Activated T-helper 2 cell treated with anti-CD3 and anti-CD28 coated beads, Interferon-gamma antibody, Interleukin-2, Interleukin-4, amounts not matched to agents 10 μg/mL and 5 μg/mL and 100 μg/mL, durations not matched to agents 14 hours and 24 hours and 36 hours (primary cell): ENCODE results near the gene TSC22D2. TPM values are rescaled to one million over a fixed set of nuclear protein-coding genes. Genes with fewer than 3 reads are reported as not detected.
A peak's percentile ranks its signal among the peaks of the same experiment; 100 is the strongest.

Experiments used
- DNase-seq: peaks from one replicate; pipeline ENCODE4 v3.0.0; 2021; ENCODE audit warnings: low spot score
- H3K27ac Mint-ChIP-seq: one replicate; pipeline ENCODE4 v1.8.0; 2021; ENCODE audit warnings: mixed read lengths
- H3K27me3 Mint-ChIP-seq: one replicate; pipeline ENCODE4 v1.8.0; 2021; ENCODE audit warnings: low read depth, mixed read lengths
- H3K36me3 Mint-ChIP-seq: one replicate; pipeline ENCODE4 v1.8.0; 2021; ENCODE audit warnings: low read depth, mixed read lengths
- H3K4me1 Mint-ChIP-seq: one replicate; pipeline ENCODE4 v1.8.0; 2021; ENCODE audit warnings: low read depth, mixed read lengths
- H3K4me3 Mint-ChIP-seq: one replicate; pipeline ENCODE4 v1.8.0; 2021; ENCODE audit warnings: low read depth, mild to moderate bottlenecking, moderate library complexity, mixed read lengths
- H3K9me3 Mint-ChIP-seq: one replicate; pipeline ENCODE4 v1.8.0; 2021; ENCODE audit warnings: mixed read lengths
- intact Hi-C: fragments of 100-400 bp; cut with micrococcal nuclease; formaldehyde crosslinking; loops from one replicate; pipeline ENCODE4 v1.15.1; 2023
- total RNA-seq: library from RNA; stranded (reverse); gene quantifications from 2 replicates; pipeline ENCODE4 v1.2.3, GENCODE V29; 2022

Gene TSC22D2
- total RNA-seq, 1 donor from 2014 or later = 21.3 TPM

GRCh38 chr3:150393745-150394144 is 14.4 kb upstream of the TSC22D2 start:
- no peak for DNase-seq
- H3K4me3 Mint-ChIP-seq = no peak overlapping the region
- H3K9me3 Mint-ChIP-seq = no peaks in the 10 kb centered on the region
- peaks cover 6% of the 10 kb centered on the region for H3K4me1 Mint-ChIP-seq
- no peaks in the 10 kb centered on the region for H3K36me3 Mint-ChIP-seq
- H3K27ac Mint-ChIP-seq = no peak overlapping the region
- intact Hi-C loops = no loop called here
- peaks cover 13% of the 10 kb centered on the region for H3K27me3 Mint-ChIP-seq

GRCh38 chr3:150394606-150395005 is 13.5 kb upstream of the TSC22D2 start:
- intact Hi-C loops = no loop called here
- Mint-ChIP-seq H3K9me3 (no peaks in the 10 kb centered on the region), H3K27me3 (peaks cover 21% of the 10 kb centered on the region), H3K27ac (no peak overlapping the region), H3K36me3 (no peaks in the 10 kb centered on the region), H3K4me1 (peaks cover 4% of the 10 kb centered on the region), H3K4me3 (no peak overlapping the region)
- DNase-seq = no peak

- no peak for DNase-seq
- no peaks in the 10 kb centered on the region for H3K9me3 Mint-ChIP-seq
- H3K27ac Mint-ChIP-seq = no peak overlapping the region
- intact Hi-C loops = no loop called here
- peaks cover 22% of the 10 kb centered on the region for H3K27me3 Mint-ChIP-seq
- H3K4me1 Mint-ChIP-seq = no peaks in the 10 kb centered on the region
- H3K36me3 Mint-ChIP-seq = no peaks in the 10 kb centered on the region
- H3K4me3 Mint-ChIP-seq = no peak overlapping the region
These were observed 11.6 kb upstream of the TSC22D2 start for GRCh38 chr3:150396491-150396890.

- H3K9me3 Mint-ChIP-seq = no peaks in the 10 kb centered on the region
- no peaks in the 10 kb centered on the region for H3K4me1 Mint-ChIP-seq
- no peak for DNase-seq
- no peak overlapping the region for H3K4me3 Mint-ChIP-seq
- H3K27ac Mint-ChIP-seq = no peak overlapping the region
- intact Hi-C loops = no loop called here
- peaks cover 22% of the 10 kb centered on the region for H3K27me3 Mint-ChIP-seq
- no peaks in the 10 kb centered on the region for H3K36me3 Mint-ChIP-seq
These were observed 11.0 kb upstream of the TSC22D2 start for GRCh38 chr3:150396956-150397550.

- H3K36me3 Mint-ChIP-seq = no peaks in the 10 kb centered on the region
- no peaks in the 10 kb centered on the region for H3K4me1 Mint-ChIP-seq
- DNase-seq = no peak
- no peak overlapping the region for H3K4me3 Mint-ChIP-seq
- H3K27me3 Mint-ChIP-seq = peaks cover 23% of the 10 kb centered on the region
- H3K27ac Mint-ChIP-seq = no peak overlapping the region
- intact Hi-C loops = no loop called here
- no peaks in the 10 kb centered on the region for H3K9me3 Mint-ChIP-seq
These were observed 9.0 kb upstream of the TSC22D2 start for GRCh38 chr3:150399060-150399459.

GRCh38 chr3:150401285-150401684 is 6.8 kb upstream of the TSC22D2 start:
- H3K27ac Mint-ChIP-seq = no peak overlapping the region
- peaks cover 29% of the 10 kb centered on the region for H3K27me3 Mint-ChIP-seq
- intact Hi-C loops = no loop called here
- H3K4me3 Mint-ChIP-seq = no peak overlapping the region
- no peaks in the 10 kb centered on the region for H3K9me3 Mint-ChIP-seq
- H3K4me1 Mint-ChIP-seq = no peaks in the 10 kb centered on the region
- no peaks in the 10 kb centered on the region for H3K36me3 Mint-ChIP-seq
- DNase-seq = no peak

- Mint-ChIP-seq H3K4me3 (no peak overlapping the region), H3K27me3 (peaks cover 24% of the 10 kb centered on the region), H3K27ac (no peak overlapping the region), H3K4me1 (peaks cover 4% of the 10 kb centered on the region), H3K9me3 (no peaks in the 10 kb centered on the region), H3K36me3 (no peaks in the 10 kb centered on the region)
- intact Hi-C loops = no loop called here
- no peak for DNase-seq
These were observed 5.9 kb upstream of the TSC22D2 start for GRCh38 chr3:150402217-150402616.

GRCh38 chr3:150404023-150404422 is 4.1 kb upstream of the TSC22D2 start:
- intact Hi-C loops = no loop called here
- peaks cover 10% of the 10 kb centered on the region for H3K4me1 Mint-ChIP-seq
- H3K9me3 Mint-ChIP-seq = no peaks in the 10 kb centered on the region

GRCh38 chr3:150407051-150407807 is 869 bp upstream of the TSC22D2 start:
- Mint-ChIP-seq H3K36me3 (peaks cover 16% of the 10 kb centered on the region), H3K9me3 (no peaks in the 10 kb centered on the region), H3K4me3 (peak overlapping the region; percentile 75), H3K27ac (peak overlapping the region; percentile 88), H3K4me1 (peaks cover 16% of the 10 kb centered on the region), H3K27me3 (peaks cover 8% of the 10 kb centered on the region)
- DNase-seq = no peak
- intact Hi-C loops = loop anchor here (5.0 kb wide), 2 partner anchors 105 to 120 kb away; no protein-coding TSS in a partner anchor

More at GRCh38 chr3:150404023-150404422, 4.1 kb upstream of the TSC22D2 start:
- no peak for DNase-seq
- H3K27me3 Mint-ChIP-seq = peaks cover 17% of the 10 kb centered on the region
- no peak overlapping the region for H3K27ac Mint-ChIP-seq
- H3K36me3 Mint-ChIP-seq = no peaks in the 10 kb centered on the region
- no peak overlapping the region for H3K4me3 Mint-ChIP-seq

- intact Hi-C loops = loop anchor here (1.0 to 5.0 kb wide), 7 partner anchors 23 to 437 kb away; partner anchors contain the start of genes EIF2A, PFN2, SERP1 and SIAH2
- H3K9me3 Mint-ChIP-seq = no peaks in the 10 kb centered on the region
- H3K4me3 Mint-ChIP-seq = peak overlapping the region; percentile 75
- peak overlapping the region; percentile 88 for H3K27ac Mint-ChIP-seq
- H3K36me3 Mint-ChIP-seq = peaks cover 21% of the 10 kb centered on the region
- peaks cover 7% of the 10 kb centered on the region for H3K27me3 Mint-ChIP-seq
- H3K4me1 Mint-ChIP-seq = peaks cover 22% of the 10 kb centered on the region
- no peak for DNase-seq
These were observed 284 bp upstream of the TSC22D2 start for GRCh38 chr3:150407808-150408220.

GRCh38 chr3:150409125-150409511 is 1.0 kb downstream of the TSC22D2 start:
- intact Hi-C loops = loop anchor here (2.0 to 5.0 kb wide), 4 partner anchors 107 to 438 kb away; partner anchors contain the start of gene PFN2
- H3K36me3 Mint-ChIP-seq = peaks cover 32% of the 10 kb centered on the region
- peak overlapping the region; percentile 90 for H3K27ac Mint-ChIP-seq
- no peak for DNase-seq
- peak overlapping the region; percentile 93 for H3K4me3 Mint-ChIP-seq
- peaks cover 33% of the 10 kb centered on the region for H3K4me1 Mint-ChIP-seq
- H3K9me3 Mint-ChIP-seq = no peaks in the 10 kb centered on the region
- H3K27me3 Mint-ChIP-seq = peaks cover 6% of the 10 kb centered on the region

GRCh38 chr3:150409512-150410310 is 1.6 kb downstream of the TSC22D2 start:
- peak; percentile 64 for DNase-seq
- peak overlapping the region; percentile 93 for H3K4me3 Mint-ChIP-seq
- peaks cover 4% of the 10 kb centered on the region for H3K27me3 Mint-ChIP-seq
- peaks cover 39% of the 10 kb centered on the region for H3K4me1 Mint-ChIP-seq
- intact Hi-C loops = loop anchor here (2.0 to 10.0 kb wide), 9 partner anchors 38 to 895 kb away; partner anchors contain the start of genes GPR171, MED12L, PFN2 and SELENOT
- peak overlapping the region; percentile 90 for H3K27ac Mint-ChIP-seq
- no peaks in the 10 kb centered on the region for H3K9me3 Mint-ChIP-seq
- peaks cover 38% of the 10 kb centered on the region for H3K36me3 Mint-ChIP-seq
